ENCODE results near the gene JPT2.

Gene JPT2

GRCh38 chr16:1642148-1642547 is 35.9 kb upstream of the JPT2 start:
- TF ChIP-seq, protein P1, sequence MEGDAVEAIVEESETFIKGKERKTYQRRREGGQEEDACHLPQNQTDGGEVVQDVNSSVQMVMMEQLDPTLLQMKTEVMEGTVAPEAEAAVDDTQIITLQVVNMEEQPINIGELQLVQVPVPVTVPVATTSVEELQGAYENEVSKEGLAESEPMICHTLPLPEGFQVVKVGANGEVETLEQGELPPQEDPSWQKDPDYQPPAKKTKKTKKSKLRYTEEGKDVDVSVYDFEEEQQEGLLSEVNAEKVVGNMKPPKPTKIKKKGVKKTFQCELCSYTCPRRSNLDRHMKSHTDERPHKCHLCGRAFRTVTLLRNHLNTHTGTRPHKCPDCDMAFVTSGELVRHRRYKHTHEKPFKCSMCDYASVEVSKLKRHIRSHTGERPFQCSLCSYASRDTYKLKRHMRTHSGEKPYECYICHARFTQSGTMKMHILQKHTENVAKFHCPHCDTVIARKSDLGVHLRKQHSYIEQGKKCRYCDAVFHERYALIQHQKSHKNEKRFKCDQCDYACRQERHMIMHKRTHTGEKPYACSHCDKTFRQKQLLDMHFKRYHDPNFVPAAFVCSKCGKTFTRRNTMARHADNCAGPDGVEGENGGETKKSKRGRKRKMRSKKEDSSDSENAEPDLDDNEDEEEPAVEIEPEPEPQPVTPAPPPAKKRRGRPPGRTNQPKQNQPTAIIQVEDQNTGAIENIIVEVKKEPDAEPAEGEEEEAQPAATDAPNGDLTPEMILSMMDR (conservative IDR thresholded peaks at IDR 0.05) = no peak
- no peak overlapping the region for H3K27ac ChIP-seq

DNA sequence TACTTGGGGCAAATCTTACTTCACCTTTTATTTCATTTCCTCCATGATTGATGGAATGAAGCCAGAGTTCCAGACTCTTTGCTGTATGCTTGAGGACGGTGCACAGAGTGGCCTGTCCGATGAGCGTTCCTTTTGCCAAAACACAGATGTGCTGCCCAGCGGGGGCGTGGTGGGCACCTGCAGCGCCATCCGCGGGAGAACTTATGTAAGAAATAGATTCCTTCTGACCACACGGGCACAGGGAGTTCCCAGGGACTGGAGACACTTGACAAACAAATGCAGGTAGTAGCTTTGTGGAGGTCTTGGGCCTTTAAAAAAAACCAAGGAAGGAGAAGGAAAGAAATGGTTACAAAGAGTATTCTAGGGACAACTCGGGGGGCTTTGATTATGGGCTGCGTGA is 35.3 kb upstream of the JPT2 start:
- H3K27ac ChIP-seq = no peak overlapping the region
- TF ChIP-seq, protein P1 (conservative IDR thresholded peaks at IDR 0.05) = no peak

- TF ChIP-seq, protein P1 (conservative IDR thresholded peaks at IDR 0.05) = no peak
- no peak overlapping the region for H3K27ac ChIP-seq
Measured at GRCh38 chr16:1643521-1643920, 34.6 kb upstream of the JPT2 start.

GRCh38 chr16:1645914-1646525 is 32.1 kb upstream of the JPT2 start:
- H3K27ac ChIP-seq = no peak overlapping the region

DNA sequence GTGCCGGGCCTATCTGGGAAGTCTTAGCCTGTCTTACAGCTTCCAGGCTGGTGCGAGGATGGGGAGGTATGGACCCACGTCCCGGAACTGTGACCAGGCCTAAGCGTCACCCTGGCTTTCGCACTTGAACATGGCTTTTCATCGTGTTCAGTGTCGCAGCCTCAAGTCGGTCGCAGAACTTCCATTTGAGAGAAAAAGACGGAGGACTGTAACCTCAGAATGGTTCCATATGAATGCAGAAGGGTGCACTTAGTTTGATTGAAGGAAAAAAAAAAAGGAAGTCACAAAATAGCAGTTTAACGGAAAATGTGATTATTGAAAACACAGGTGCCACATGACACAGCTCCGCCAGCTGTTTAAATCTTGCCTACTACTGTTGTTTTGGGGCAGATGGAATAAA is 30.2 kb upstream of the JPT2 start:
- TF ChIP-seq, protein P1 (conservative IDR thresholded peaks at IDR 0.05) = no peak
- H3K27ac ChIP-seq = no peak overlapping the region

More at GRCh38 chr16:1645914-1646525, 32.1 kb upstream of the JPT2 start:
- TF ChIP-seq, protein P1 (conservative IDR thresholded peaks at IDR 0.05) = no peak

GRCh38 chr16:1650131-1650530 is 27.9 kb upstream of the JPT2 start:
- TF ChIP-seq, protein P1 (conservative IDR thresholded peaks at IDR 0.05) = no peak
- no peak overlapping the region for H3K27ac ChIP-seq

GRCh38 chr16:1651094-1651973 is 26.7 kb upstream of the JPT2 start:
- H3K27ac ChIP-seq = no peak overlapping the region
- TF ChIP-seq, protein P1 (conservative IDR thresholded peaks at IDR 0.05) = no peak

All from VCaP (cell line).